GM18507 (cell line): ENCODE data around the gene ZNF816.
"Not testable (repeated sequence)": the region's sequence is repeated elsewhere in the genome, so short reads cannot be mapped to it uniquely, and the experiment has no call there.

Experiments used
- DNase-seq: peaks from one replicate; pipeline ENCODE4 v3.0.0; 2011; ENCODE audit warnings: low read depth; ENCODE audit not compliant: insufficient read length; ENCODE audit errors: extremely low spot score
- FAIRE-seq: peaks from 2 replicates; lab custom pipeline; 2011; peaks lifted over from hg19 to GRCh38; lab: Jason Lieb, UNC

The ZNF816 gene

DNA sequence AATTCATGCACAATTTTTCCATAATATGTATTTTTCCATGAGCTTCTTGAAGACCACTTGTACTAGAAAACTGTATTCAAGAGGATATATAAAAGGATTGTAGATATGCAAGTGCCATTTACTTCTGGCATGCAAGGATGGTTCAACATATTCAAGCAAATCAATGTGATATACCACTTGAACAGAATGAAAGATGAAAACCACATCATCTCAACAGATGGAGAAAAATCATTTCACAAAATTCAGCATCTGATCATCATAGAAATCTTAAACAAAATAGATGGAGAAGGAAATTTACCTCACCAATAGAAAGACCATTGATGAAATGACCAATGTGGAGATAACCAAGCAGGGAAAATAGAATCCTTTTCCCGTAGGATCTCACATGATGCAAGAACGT lies 5.1 kb upstream of the ZNF816 start:
- FAIRE-seq: no peak
- no peak for DNase-seq

DNA sequence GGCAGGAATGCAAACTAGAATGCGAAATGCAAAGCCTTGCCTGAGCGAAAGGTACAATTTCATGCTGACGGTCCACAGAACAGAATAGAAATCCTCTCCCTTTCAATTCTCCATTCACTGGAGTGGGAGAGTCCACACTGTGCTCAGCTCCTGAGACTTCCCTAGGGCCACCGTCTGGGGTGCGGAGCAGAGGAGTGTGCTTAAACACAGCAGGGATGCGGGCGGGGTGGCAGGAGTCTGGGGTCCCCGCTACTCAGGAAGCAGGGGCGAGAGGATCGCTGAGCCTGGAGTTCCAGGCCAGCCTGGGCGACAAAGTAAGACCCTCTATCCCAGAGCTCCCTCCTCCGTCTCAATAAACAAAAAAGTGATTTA lies 552 bp upstream of the ZNF816 start:
- no peak for DNase-seq
- FAIRE-seq: no peak

DNA sequence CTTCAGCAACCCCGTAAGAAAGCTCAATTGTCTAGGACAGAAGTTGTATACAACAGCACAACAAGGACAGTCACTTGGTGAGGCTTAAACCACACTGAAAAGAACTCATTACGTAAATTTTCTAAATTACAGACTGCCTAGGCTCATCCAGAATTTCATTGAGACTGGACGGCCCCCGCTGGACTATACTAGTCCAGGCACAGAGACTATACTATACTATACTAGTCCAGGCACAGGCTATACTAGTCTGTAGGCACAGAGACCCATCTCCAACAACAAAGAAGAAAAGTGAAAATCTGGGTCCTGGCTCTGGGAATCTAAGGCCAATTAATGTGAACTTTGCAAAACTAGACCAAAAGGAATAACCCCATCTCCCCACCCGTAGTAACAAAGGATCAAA lies 700 bp downstream of the ZNF816 start:
- FAIRE-seq (no peak), DNase-seq (no peak)

DNA sequence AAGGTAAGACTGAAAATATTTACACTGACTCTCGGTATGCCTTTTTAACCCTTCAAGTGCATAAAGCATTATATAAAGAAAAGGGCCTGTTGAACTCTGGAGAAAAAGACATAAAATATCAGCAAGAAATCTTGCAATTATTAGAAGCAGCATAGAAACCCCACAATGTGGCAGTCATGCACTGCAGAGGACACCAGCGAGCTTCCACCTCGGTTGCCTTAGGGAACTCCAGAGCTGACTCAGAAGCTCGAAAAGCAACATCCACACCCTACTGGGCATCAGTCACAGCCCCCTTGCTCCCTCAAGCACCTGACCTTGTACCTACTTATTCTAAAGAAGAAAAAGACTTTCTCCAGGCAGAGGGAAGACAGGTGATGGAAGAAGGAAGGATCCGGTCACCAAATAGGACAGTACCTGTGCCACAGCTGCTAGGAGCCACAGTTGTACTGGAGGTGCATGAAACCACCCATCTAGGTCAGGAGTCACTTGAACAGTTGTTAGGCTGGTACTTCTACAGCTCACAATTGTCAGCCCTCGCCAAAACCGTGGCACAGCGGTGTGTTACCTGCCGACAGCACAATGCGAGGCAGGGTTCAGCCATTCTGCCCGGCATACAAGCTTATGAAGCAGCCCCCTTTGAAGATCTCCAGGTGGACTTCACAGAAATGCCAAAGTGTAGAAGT lies 2.9 kb downstream of the ZNF816 start:
- FAIRE-seq (no peak), DNase-seq (no peak)

DNA sequence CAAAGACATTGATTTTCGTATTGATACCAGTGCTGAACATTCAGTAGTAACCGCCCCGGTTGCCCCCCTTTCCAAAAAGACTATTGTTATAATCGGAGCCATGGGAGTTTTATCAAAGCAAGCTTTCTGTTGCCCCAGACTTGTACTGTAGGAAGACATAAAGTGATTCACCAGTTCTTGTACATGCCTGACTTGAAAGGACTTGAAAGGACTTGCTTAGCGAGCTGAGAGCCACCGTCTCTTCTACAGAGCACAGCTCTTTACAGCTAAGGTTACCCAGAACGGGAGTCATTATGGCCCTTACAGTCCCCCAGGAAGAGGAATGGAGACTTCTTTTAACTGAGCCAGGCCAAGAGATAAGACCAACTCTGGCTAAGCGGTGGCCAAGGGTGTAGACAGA lies 5.1 kb downstream of the ZNF816 start:
- no peak for DNase-seq
- FAIRE-seq: no peak

DNA sequence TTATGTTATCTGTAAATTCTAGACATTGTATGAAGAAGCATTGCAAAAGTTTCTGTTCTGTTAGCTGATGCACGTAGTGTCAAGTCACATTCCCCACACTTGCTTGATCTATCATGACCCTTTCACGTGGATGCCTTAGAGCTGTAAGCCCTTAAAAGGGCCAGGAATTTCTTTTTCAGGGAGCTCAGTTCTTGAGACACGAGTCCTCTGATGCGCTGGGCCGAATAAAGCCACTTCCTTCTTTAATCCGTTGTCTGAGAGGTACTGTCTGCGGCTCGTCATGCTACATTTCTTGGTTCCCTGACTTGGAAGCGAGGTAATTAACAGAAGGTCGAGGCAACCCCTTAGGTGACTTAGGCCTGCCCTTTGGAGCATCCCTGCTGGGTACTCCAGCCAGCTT lies 5.8 kb downstream of the ZNF816 start:
- FAIRE-seq: no peak
- no peak for DNase-seq

DNA sequence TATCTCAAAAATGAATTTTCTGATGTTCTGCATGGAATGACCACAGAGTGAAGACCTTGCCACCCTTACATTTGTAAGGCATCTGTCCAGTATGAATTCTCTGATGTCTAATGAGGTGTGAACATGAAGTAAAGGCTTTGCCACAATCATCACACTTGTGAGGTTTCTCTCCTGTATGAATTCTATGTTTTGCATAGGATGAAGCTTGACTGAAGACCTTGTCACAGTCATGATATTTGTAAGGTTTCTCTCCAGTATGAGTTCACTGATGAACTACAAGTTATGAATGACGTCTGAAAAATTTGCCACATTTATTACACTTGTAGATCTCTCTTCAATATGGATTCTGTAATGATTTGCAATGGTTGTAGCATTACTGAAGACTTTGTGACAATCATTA lies 13.3 kb downstream of the ZNF816 start:
- DNase-seq: no peak
- no peak for FAIRE-seq

DNA sequence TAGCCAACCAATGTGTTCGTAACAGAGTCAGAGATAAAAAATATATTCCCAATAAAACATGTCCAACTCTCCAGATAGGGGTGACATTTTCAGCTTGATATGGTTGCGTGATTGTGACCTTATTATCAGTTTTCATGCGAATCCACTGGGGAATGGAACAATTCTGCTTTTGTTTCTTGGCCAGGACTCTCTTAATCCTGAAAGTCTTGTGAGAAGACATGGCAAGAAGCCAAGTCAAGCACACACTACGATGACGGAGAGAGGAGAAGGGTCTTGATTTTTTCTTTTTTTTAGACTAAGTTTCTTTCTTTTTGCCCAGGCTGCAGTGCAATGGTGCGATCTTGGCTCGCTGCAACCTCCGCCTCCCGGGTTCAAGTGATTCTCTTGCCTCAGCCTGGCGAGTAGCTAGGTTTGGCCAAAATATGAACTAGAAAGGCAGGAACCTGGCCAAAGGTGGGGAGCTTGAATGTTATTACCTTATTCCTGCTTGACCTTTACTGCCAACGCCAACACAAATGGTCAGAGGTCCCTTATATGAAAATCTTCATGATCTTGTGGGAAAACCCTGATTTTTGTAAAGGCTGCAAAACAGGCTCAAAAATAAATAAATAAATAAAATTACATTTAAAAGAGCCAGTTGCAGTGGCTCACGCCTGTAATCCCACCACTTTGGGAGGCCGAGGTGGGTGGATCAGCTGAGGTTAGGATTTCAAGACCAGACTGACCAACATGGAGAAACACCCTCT lies 14.5 kb downstream of the ZNF816 start:
- FAIRE-seq: no peak
- DNase-seq: no peak

DNA sequence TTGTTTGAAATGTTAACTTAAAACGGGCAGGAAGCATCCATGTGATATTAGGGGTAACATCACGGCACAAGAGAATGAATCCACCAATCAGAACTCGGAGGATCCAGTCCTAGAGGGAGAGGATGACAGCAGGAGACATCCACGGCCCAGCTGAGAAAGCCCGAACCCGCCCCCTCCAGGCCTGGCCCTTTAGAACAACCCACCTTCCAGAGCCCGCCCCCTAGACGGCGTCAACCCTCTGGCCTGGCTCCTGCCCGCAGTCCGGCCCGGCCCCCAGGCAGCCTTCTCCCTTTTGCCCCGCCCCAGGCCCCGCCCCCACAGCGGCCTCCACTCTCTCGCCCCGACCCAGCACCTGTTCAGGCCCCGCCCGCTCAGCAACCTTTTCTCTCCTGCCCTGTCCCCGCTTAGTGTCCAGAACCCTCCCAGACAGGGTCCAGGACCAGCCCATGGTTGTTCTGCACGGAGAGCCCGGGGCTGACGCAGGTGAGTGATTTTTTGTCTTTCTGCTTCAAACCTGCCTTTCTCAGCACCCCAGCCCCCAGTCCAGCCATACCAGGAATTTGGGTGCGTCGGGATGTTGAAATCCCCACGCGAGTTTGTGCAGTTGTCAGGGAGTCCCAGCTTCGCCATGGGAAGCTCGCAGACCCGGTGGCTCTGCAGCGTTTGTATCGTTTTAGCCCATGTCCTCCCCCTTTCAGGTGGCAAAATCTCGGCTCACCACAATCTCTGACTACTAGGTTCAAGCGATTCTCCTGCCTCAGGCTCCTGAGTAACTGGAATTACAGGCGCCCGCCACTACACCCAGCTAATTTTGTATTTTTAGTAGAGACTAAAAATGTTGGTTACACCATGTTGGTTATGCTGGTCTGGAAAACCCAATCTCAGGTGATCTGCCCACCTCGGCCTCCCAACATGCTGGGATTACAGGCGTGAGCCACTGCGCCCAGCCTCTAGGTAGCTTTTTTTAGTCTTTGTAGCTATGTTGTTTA lies 16.1 kb downstream of the ZNF816 start:
- FAIRE-seq (no peak), DNase-seq (no peak)

DNA sequence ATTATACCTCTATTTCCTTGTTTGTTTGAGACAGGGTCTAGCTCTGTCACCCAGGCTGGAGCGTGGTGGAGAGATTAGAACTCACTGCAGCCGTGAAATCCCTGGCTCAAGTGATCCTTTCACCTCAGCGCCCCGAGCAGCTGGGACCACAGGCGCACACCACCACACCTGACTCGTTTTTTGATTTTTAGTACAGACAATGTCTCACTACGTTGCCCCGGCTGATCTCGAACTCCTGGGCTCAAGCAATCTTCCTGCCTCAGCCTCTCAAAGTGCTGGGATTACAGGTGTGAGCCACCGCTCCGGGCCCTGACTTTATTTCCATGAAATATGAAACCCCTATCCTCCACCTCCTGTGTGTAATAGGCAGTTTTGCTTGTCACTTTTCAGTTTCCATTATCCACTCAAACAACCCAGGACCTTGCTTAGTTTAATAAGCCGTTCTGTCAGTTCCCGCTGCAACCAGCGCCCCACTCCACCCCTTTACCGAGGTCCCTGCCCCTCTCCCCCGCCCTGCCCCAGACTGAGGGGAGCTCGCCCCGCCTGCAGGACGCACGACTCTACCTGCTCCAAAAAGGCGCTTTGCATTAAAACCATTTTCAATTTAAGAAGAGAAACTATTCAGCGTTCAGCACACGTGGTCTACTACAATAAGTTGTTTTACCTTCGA lies 16.9 kb downstream of the ZNF816 start:
- DNase-seq (no peak), FAIRE-seq (no peak)

DNA sequence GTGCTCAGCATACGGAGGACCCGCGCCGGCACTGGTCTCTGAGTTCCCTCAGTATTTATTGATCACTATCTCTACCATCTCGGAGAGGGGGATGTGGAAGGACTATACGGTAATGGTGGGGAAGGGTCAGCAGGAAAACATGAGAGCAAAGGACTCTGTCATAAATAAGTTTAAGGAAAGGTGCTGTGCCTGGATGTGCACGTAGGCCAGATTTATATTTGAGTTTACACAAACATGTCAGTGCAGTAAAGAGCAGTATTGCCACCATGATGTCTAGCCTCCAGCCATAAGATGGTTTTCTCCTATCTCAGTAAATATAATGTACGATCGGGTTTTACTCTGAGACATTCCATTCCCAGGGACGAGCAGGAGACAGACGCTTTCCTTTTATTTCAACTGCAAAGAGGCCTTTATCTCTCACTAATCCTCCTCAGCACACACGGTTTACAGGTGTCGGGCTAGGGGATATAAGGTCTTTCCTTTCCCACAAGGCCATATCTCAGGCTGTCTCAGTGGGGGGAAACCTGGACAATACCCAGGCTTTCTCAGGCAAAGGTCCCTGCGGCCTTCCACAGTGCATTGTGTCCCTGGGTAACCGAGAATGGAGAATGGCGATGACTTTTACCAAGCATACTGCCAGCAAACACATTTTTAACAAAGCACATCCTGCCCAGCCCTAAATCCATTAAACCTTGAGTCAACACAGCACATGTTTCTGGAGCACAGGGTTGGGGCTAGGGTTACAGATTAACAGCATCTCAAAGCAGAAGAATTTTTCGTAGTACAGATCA lies 17.8 kb downstream of the ZNF816 start:
- FAIRE-seq, DNase-seq: not testable (repeated sequence)

DNA sequence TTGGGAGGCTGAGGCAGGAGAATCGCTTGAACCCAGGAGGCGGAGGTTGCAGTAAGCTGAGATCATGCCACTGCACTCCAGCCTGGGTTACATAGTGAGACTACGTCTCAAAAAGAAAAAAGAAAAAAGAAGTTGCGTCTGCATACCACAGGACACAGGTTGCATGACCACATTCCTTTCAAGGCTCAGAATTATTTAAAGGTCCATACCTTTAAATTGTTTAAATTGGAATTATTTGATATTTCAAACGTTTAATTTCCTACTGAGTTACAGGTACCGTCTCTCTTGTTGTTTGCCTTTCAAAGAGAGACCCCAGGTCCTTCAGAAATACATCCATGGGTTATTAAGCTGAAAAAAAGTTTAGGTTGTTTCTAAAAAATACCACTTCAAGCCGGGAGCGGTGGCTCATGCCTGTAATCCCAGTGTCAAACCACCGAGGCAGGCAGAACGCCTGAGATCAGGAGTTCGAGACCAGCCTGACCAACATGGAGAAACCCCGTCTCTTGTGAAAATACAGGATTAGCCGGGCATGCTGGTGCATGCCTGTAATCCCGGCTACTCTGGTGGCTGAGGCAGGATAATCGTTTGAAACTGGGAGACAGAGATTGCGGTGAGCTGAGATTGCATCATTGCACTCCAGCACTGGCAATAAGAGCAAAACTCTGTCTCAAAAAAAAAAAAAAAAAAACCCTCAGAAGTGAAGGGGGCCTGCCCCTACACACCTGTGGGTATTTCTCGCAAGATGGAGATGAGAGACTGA lies 18.6 kb downstream of the ZNF816 start:
- no peak for FAIRE-seq
- no peak for DNase-seq

DNA sequence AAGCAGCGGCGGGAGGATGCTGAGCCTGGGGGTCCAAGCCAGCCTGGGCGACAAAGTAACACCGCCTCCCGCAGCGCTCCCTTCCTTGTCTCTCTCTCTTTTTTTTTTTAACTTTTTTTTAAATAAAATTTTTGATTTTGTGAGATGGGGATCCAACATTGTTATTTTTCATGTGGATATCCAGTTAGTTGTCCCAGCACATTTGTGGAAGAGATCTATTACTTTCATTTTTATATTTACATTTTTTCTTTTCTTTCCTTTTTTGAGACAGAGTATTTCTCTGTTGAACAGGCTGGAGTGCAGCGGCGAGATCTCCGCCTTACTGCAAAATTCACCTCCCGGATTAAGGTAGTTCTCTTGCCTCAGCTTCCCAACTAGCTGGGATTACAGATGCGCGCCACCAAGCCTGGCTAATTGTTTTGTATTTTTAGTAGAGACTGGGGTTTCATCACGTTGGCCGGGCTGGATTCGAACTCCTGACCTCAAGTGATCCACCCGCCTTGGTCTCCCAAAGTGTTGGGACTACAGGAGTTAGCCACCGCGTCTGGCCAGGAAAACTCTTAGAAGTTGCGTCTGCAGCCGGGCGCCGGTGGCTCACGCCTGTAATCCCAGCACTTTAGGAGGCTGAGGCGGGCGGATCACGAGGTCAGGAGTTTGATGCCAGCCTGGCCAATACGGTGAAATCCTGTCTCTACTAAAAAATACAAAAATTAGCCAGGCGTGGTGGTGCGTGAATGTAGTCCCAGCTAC lies 19.4 kb downstream of the ZNF816 start:
- no peak for FAIRE-seq
- DNase-seq: no peak

DNA sequence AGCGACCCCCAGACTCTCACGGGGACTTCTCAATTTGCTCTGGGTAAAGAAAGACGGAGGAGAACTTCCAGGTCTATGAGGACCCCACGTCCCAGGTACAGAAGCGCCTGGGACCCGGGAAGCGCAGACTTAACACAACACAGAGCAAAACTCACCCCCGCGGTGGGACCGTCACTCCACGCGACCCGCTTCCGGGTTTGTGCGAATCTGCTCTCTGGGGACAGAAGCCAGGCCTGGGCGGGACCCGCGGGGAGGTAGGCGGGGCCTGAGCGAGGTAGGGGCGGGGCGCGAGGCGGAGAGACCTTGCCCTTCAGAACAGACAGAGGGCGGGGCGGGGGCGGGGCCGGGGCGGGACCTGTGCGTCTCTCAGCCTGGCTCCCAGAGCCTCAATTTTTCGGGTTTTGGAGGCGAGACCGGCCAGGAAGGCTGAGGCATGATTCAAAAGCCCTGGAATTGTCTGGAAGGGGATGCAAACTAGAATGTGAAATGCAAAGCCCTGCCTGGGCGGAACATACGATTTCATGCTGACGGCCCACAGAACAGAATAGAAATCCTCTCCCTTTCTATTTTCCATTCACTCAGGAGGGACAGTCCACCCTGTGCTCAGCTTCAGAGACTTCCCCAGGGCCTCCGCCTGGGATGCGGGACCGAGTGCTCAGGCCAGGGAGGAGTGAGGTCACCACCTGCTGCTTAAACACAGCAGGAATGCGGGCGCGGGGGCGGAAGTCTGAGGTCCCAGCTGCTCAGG lies 20.1 kb downstream of the ZNF816 start:
- DNase-seq (peak; percentile 66), FAIRE-seq (peak; percentile 95)

DNA sequence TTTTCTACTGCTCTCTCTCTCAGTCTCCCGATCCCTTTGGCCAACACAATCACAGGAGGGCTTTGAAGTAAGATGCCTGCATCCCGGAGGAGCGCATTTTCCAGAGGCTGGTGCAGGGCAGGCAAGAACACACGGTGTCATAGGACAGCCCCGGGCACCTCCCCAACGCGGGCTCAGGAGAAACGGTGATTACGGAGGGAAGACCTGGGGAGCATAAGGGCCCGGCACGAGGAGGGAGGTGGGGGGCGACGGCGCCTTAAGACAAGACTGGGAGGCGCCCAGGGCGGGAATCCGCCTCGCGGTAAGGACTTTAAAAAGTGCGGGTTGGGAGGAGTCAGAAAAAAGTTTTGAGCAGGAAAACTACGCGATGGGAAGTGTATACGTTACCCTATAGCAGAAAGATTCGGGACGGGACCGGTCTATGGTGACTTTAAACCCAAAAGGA lies 20.7 kb downstream of the ZNF816 start:
- DNase-seq (no peak), FAIRE-seq (no peak)

DNA sequence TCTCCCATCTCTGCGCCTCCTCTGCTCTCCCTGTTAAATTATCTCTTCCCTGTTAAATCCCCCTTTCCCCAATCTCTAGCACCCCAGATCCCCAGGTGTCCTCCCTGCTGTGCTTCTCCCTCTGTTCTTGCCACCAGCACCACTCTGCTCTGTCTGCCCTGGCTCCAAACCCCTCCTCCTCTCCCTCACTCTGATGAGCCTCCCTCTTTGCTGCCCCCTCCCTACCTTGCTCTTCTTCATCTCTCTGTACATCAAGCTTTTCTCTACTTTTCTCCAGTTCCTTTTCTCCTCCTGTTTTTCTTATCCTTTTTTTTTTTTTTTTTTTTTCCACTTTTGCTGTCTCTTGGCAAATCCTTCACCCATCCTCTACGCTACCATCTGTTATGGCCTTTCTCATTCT lies 21.2 kb downstream of the ZNF816 start:
- FAIRE-seq, DNase-seq: not testable (repeated sequence)

DNA sequence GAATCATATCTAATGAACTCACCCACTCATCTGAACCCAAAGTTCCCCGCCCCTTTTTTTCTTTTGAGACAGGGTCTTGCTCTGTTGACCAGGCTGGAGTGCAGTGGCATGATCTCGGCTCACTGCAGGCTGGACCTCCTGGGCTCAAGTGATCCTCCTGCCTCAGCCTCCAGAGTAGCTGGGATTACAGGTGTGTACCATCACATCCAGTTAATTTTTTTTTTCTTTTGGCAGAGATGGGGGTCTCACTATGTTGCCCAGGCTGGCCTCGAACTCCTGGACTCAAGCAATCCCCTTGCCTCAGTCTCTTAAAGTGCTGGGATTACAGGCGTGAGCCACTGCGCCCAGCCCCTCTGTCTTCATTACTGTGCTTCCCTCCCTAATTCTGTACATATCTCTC lies 21.8 kb downstream of the ZNF816 start:
- not testable (repeated sequence) for DNase-seq, FAIRE-seq
